Ovary (tissue), 3 donors: ENCODE results near the gene ACVRL1.

Experiments
- POLR2A ChIP-seq: fragments of 450-650 bp; IDR thresholded peaks from one replicate; pipeline ENCODE4 v1.6.1; 2017; ENCODE audit warnings: antibody characterized with exemption, mild to moderate bottlenecking, moderate library complexity
- TF ChIP-seq, protein P1 (sequence below), 3 donors: fragments of 450-650 bp in 2 of 3; fragments of 200-600 bp in 1 of 3; IDR thresholded peaks; one replicate each; pipeline versions ENCODE4 v1.5.1 to v1.8.0; 2016 to 2022; ENCODE audit warnings: antibody characterized with exemption in 3 of 3, mild to moderate bottlenecking in 1 of 3
- donor health status: DM: no; HTN: no; CAD: no.

- TF ChIP-seq, protein P1, sequence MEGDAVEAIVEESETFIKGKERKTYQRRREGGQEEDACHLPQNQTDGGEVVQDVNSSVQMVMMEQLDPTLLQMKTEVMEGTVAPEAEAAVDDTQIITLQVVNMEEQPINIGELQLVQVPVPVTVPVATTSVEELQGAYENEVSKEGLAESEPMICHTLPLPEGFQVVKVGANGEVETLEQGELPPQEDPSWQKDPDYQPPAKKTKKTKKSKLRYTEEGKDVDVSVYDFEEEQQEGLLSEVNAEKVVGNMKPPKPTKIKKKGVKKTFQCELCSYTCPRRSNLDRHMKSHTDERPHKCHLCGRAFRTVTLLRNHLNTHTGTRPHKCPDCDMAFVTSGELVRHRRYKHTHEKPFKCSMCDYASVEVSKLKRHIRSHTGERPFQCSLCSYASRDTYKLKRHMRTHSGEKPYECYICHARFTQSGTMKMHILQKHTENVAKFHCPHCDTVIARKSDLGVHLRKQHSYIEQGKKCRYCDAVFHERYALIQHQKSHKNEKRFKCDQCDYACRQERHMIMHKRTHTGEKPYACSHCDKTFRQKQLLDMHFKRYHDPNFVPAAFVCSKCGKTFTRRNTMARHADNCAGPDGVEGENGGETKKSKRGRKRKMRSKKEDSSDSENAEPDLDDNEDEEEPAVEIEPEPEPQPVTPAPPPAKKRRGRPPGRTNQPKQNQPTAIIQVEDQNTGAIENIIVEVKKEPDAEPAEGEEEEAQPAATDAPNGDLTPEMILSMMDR (IDR thresholded peaks at IDR 0.05): no peak
- no peak for TF ChIP-seq POLR2A
These were observed 7.0 kb downstream of the ACVRL1 start for GRCh38 chr12:51914034-51914923.
